GM12872 (cell line): ENCODE results near the gene PPP2R2B.

Experiments used
- TF ChIP-seq, protein P1 (sequence below): IDR thresholded peaks from 3 replicates; pipeline ENCODE4 v1.5.1; 2011; ENCODE audit warnings: low read depth, mild to moderate bottlenecking, low read length, moderate library complexity; ENCODE audit not compliant: insufficient read depth

PPP2R2B gene

GRCh38 chr5:146884066-146884626, 5.6 kb upstream of the PPP2R2B start:
- TF ChIP-seq, protein P1, sequence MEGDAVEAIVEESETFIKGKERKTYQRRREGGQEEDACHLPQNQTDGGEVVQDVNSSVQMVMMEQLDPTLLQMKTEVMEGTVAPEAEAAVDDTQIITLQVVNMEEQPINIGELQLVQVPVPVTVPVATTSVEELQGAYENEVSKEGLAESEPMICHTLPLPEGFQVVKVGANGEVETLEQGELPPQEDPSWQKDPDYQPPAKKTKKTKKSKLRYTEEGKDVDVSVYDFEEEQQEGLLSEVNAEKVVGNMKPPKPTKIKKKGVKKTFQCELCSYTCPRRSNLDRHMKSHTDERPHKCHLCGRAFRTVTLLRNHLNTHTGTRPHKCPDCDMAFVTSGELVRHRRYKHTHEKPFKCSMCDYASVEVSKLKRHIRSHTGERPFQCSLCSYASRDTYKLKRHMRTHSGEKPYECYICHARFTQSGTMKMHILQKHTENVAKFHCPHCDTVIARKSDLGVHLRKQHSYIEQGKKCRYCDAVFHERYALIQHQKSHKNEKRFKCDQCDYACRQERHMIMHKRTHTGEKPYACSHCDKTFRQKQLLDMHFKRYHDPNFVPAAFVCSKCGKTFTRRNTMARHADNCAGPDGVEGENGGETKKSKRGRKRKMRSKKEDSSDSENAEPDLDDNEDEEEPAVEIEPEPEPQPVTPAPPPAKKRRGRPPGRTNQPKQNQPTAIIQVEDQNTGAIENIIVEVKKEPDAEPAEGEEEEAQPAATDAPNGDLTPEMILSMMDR = no peak

GRCh38 chr5:146883511-146883910, 5.0 kb upstream of the PPP2R2B start:
- TF ChIP-seq, protein P1 = no peak

DNA sequence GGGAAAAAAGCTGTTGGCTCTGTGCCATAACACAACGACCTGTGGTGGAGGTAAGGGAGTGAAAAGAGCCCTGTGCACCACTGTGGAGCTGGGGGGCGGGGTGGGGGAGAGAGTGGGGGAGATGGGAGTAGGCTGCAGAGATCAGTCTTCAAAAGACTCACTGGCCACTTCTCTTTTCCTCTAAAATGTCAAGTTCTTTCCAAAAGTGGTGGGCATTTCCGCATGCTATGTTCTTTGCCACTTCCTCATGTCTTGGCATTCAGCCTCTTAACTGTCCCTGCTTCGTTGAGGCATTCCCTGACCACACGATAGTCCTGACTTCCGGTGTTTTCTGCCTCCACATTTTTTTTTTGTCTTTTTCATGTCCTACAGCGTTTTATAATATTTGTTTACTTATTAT, 2.4 kb upstream of the PPP2R2B start:
- TF ChIP-seq, protein P1 = no peak

DNA sequence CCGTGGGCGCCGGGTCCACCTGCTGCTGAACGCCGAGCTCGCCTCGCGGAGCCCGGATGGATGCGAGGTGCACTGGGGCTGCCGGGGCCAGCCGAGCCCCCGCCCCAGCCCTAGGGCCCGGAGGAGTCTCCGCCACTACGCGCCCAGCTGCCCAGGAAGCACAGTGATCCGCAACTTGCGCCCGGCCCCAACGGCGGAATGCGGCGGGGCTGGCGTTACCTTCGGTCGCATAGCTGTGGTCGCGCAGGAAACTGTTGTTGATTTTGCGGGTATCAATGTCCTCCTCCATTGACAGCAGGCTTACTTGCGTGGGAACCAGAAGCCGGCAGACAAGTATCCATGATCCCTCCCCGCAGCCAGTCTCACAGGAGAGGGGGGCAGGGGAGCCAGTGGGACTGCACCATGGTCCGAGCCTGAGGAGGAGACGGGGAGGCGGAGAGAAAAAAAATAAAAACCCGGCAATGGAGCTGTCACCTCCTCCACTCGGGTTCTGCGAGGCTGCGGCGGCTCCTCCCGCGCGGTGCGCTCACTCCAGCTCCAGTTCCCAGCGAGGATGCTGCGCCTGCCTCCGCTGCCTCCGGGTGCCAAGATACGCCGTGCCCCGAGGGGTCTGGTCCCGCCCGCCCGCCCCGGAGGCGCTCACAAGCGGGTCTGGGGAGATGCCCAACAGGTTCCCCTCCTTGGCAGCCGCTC, 628 bp downstream of the PPP2R2B start:
- TF ChIP-seq, protein P1 = no peak

GRCh38 chr5:146877178-146877681, 1.3 kb downstream of the PPP2R2B start:
- TF ChIP-seq, protein P1 = no peak

DNA sequence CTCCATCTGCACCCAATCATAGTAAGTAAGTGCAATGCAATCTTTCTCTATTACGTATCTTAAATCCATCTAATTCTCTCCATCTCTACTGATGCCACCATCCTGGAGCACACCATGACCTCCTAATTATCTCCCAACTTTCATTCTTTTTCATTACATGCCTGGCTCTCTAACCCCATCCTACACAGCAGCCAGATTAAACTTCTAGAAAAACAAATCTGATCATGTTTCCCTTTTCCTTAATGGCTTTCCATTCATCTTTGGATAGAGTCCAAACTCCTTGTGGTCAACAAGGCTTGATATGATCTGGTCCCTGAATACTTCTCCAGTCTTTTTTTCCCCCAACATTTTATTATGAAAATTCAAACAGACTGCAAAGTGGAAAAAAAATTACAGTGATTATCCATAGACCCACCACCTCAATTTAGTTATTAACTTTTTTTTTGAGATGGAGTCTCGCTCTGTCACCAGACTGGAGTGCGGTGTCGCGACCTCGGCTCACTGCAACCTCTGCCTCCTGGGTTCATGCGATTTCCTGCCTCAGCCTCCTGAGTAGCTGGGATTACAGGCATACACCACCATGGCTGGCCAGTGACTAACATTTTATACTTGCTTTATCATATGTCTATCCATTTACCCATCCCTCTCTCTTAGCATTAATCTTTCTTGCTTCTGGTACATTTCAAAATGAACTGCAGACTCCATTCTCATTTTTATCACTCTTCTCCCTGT, 5.2 kb downstream of the PPP2R2B start:
- TF ChIP-seq, protein P1 = no peak

DNA sequence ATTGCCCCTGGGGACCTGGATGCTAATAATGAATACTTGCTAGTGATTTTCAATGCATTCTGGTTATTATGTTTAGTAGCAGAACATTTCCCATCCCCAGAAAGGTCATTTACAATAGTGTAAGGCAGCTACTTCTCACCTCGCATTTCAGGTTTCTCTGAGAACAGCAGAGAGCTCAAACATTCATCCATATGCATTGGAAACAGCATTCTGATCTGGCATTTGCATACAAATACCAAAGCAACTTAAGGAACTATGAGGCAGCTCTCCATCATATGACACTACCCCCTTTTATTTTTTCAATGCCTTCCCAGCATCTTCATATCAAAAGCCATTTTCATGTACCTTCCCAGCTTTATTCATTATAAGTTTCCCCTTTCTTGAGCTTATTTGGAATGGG, 6.4 kb downstream of the PPP2R2B start:
- TF ChIP-seq, protein P1 = no peak
